NCI-H2227 (cell line): Measurements from ENCODE around the gene KRT13.

Source experiments
- DNase-seq: peaks from one replicate; lab custom pipeline; 2025; ENCODE audit not compliant: unreplicated experiment; lab: John Stamatoyannopoulos, UW

The KRT13 gene

GRCh38 chr17:41498276-41498675, 7.1 kb downstream of the KRT13 start:
- no peak for DNase-seq

- DNase-seq = peak; percentile 23
Observed at GRCh38 chr17:41496803-41497484, 8.5 kb downstream of the KRT13 start.

- DNase-seq = no peak
Observed at GRCh38 chr17:41494524-41494923, 10.9 kb downstream of the KRT13 start.

- peak; percentile 80 for DNase-seq
Observed at GRCh38 chr17:41492771-41493170, 12.6 kb downstream of the KRT13 start.

- DNase-seq = no peak
Observed at GRCh38 chr17:41492351-41492750, 13.1 kb downstream of the KRT13 start.

GRCh38 chr17:41491476-41491875, 13.9 kb downstream of the KRT13 start:
- DNase-seq = no peak

DNA sequence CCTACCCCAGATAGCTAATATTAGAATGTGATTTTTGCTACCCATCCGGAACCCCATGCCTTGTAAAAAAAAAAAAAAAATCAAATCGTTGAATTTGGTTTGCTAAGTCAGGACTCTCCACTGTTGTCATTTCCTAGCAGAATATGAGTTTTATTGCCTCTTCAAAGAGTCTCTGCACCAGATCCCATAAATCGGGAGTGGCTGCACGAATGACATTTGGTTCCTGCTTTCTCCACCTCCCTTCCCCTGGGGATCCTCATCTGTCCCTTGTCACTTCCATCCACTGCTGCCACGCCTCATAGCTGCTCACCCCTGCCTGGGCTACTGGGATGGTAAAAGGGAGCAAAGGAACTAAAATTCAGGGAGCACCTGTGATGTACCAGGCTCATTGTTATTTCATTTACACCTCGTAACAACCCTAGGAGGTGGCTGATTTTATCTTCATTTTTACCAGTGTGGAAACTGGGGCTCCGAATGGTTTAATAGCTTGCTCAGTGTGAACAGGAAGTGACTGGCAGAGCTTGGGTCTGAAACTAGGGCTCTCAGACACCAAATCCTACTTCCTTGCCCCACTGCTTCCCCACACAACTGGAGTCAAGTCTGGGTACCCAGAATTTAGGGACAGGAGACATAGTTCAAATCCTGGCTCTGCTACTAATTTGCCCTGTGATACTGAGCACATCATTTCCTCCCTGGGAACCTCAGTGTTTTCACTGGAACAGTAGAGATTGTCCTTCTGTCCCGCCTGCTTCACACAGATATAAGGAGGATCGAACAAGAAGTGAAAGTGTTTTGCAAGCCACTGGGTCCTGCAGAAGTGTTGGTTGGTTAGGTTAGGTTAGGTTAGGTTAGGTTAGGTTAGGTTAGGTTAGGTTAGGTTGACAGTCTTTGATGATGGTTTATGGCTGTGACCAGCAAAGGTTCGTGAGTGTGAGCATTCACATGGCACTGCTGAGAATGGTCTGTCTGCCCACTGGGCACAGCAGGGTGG, 15.1 kb downstream of the KRT13 start:
- no peak for DNase-seq

GRCh38 chr17:41489531-41489930, 15.9 kb downstream of the KRT13 start, which contains the start of gene KRT36:
Gene KRT36 (minus strand): TSS chr17:41489910. CDS start chr17:41489864, 46 bp downstream.
- no peak for DNase-seq

GRCh38 chr17:41486809-41487530, 18.4 kb downstream of the KRT13 start:
- DNase-seq = no peak

GRCh38 chr17:41486316-41486715, 19.1 kb downstream of the KRT13 start:
- DNase-seq = no peak

GRCh38 chr17:41484920-41485904, 20.2 kb downstream of the KRT13 start:
- DNase-seq = no peak

- DNase-seq = no peak
Observed at GRCh38 chr17:41483991-41484826, 21.2 kb downstream of the KRT13 start.

DNA sequence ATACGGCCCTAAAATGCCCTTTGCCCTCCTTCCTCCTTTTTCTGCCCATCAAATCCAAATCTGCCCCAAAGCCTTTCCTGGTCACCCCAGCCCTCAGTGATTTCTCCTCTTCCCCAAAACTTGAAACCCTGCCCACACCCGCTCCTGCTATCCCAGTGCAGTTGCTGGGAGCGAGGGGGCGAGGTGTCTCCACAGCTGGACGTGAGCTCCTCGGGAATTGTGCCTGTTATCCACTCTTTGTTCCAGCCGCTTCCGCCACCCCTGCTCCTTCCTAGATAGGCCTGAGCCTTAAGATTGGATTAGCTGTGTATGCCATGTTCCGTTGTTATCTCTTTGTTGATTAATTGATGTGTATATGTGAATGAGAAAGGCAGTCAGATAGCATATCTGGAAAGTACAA, 21.9 kb downstream of the KRT13 start:
- no peak for DNase-seq

DNA sequence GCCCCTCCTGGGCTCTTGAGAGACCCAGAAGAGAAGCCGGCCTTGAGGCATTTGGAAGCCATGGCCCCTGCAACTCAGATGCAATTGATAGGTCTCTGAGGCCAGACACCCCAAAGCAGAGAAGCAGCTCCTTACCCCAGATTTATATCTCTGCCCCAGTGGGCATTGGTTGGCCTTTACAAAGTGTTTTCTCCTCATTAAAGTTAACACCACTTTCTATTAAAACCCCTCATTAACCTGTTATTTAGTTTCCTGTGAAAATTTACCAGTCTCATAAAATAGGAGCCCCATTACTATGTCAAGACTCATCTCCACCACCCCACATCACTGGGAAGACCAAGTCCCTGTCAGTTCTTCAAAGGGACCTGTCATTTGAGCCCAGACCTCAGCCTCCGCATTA, 24.4 kb downstream of the KRT13 start, which contains the start of gene KRT35:
TSS of gene KRT35 (minus strand) at position 116 of the 400 bp plus-strand sequence. CDS start at position 62, 54 bp downstream.
- no peak for DNase-seq

GRCh38 chr17:41480581-41480980, 24.8 kb downstream of the KRT13 start:
- DNase-seq = no peak

DNA sequence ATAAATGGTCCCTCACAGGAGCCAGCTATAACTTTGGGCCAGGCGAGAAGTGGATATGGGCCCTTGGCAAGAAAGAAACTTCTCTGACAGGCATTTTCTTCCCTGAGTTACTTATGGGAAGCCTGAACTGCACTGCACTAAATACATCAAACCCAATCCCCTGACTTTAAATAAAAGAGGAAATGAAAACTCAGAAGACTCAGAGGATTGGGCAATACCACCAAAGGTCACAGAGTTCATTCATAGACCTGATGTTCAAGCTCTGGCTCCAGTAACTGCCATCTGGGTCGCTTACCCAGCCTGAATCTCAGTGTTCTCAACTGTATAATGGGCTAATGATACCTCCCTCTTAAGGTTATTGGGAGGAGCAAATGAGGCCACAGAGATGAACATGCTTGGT, 25.3 kb downstream of the KRT13 start:
- no peak for DNase-seq

GRCh38 chr17:41478237-41478636, 27.2 kb downstream of the KRT13 start:
- DNase-seq = no peak

DNA sequence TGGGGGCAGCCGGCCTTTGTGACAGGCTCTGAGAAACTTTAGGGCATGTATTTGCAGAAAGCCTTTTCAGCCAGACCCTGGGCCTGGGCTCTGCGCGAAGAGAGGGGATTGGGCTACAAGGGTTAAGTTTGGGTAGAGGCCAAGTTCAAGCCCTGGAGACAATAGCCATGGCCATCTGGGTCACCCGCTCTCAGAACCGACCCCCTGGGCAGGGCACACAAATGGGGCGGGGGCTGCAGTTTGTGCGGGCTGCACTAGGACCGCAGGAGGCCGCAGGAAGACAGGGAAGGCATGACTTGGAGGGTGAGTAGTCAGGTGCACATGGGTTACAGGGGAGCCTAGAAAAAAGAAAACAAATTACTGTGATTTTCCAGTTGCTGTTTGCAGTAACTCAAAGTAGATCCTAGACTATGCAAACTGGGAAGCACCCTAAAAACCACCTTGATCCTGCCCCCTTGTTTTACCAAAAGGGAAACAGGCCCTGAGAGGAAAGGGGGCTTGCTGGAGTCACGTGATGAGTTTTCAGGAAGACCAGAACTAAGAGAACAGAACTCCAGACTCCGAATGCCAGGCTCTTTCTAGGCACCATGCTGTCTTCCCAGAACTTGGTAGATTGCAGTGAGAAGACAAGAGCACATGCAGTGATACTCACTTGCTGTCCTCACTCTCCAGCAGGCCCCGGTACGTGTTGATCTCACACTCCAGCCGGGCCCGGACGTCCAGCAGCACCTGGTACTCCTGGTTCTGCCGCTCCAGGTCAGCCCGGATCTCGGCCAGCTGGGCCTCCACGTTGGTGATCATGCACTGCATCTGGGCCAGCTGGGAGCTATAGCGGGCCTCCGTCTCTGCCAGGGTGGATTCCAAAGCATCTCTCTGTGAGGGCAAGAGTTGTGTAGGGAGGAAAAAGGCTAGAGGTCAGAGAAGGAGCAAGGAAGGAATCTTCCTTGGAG, 28.3 kb downstream of the KRT13 start:
- no peak for DNase-seq
